GM04504 (cell line): ENCODE measurements around the gene HTN3.
"Not testable (repeated sequence)": the region's sequence is repeated elsewhere in the genome, so short reads cannot be mapped to it uniquely, and the experiment has no call there.

Source experiments
- DNase-seq: peaks from one replicate; pipeline ENCODE4 v3.0.0-alpha.2; 2012; ENCODE audit warnings: low read depth

Gene HTN3

GRCh38 chr4:70028159-70028558 lies at the start of gene HTN3:
HTN3 (plus strand) TSS chr4:70028459; CDS start chr4:70030741, 2,282 bp downstream.
- DNase-seq, result not testable (repeated sequence)

GRCh38 chr4:69984030-69984443 lies 44.2 kb upstream of the HTN3 start:
- DNase-seq, result no peak

GRCh38 chr4:69986663-69987062 lies 41.6 kb upstream of the HTN3 start:
- DNase-seq, result no peak

- no peak for DNase-seq
These were observed 37.2 kb upstream of the HTN3 start for GRCh38 chr4:69991016-69991415.

- no peak for DNase-seq
These were observed 33.5 kb upstream of the HTN3 start for GRCh38 chr4:69994782-69995181.

DNA sequence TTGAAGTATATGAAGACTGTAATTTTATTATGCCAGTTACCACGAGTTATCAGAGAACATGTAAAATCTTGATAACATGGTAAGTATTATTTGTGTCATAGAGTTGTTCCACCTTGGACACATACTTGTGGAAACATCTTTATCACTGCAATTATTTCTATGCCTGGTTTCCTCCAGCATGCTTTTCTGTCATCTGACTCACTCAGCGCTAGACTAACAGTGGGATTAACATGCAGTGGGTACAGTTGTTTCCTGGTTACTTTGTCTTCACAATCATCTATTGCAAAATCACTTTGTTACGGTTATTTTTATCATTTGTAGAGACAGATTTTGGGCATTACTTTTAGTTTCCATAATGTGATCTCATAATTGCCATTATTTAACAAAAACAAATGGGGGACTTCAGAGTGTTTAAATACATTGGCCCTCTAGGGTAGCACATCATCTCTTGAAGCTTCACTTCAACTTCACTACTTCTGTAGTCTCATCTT lies 32.7 kb upstream of the HTN3 start, which contains the start of gene STATH:
TSS of gene STATH (plus strand) at position 441 of the 491 bp plus-strand sequence. CDS start 2,472 bp downstream, outside the sequence.
- no peak for DNase-seq

GRCh38 chr4:69999420-69999819 lies 28.8 kb upstream of the HTN3 start:
- no peak for DNase-seq

GRCh38 chr4:70000711-70001110 lies 27.5 kb upstream of the HTN3 start:
- DNase-seq, result no peak

- no peak for DNase-seq
These were observed 25.8 kb upstream of the HTN3 start for GRCh38 chr4:70002507-70002906.

DNA sequence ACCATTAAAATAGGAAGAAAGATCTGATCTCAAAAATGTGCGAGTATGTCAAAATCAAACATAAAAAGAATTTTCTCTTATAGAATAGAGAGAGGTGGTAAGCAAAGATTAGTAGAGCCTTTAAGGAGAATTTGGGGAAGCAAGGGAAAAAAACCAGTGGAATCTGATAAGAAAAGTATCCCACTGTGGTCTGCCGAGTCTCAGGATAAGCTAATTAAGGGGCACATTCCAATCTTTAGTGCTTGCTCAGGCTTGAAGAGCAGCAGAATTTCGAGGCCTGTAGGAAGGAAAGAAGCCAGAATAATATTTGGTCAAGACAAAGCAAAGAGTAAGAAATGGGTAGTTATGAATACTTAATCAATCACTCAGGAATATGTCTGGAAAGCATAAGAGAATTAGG lies 19.5 kb upstream of the HTN3 start:
- no peak for DNase-seq

GRCh38 chr4:70019006-70019405 lies 9.3 kb upstream of the HTN3 start:
- DNase-seq, result not testable (repeated sequence)

DNA sequence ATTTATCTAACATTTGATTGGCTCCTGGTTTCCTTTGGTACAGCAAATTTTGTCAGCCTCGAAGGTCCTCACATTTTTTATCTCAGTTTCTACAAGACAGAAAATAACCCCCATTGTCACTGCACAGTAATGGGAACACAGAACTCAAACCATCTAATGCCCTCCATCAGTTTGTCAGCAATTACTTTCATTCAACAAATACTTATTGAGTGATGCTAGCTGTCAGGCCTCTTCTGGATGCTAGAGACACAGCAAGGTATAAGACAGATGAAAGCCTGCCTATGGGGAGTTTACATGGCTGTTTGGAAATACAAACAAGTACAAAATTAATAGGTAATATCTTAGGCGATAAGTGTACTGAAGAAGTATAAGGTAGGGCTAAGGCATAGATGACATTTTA lies 5.0 kb upstream of the HTN3 start:
- DNase-seq, result no peak

DNA sequence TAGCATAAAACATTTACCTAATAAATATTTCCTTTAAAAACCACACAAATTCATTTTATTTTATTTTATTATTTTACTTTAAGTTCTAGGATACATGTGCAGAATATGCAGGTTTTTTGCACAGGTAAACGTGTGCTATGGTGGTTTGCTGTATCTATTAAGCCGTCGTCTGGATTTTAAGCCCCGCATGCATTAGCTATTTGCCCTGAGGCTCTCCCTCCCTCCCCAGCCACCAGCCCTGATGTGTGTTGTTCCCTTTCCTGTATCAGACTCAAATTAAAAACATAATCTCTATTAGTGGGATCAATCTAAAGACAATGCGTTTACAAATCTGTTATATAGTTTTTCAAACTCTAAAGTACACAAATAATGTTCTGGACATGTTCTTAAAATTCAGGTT lies 1.2 kb upstream of the HTN3 start:
- no peak for DNase-seq

GRCh38 chr4:70037559-70037958 lies 9.3 kb downstream of the HTN3 start:
- not testable (repeated sequence) for DNase-seq

- DNase-seq, result not testable (repeated sequence)
These were observed 11.7 kb downstream of the HTN3 start for GRCh38 chr4:70039928-70040327.

GRCh38 chr4:70041652-70042286 lies 13.5 kb downstream of the HTN3 start:
- DNase-seq, result no peak

GRCh38 chr4:70050138-70050537 lies 21.9 kb downstream of the HTN3 start, which contains the start of gene HTN1:
HTN1 (plus strand) TSS chr4:70050438; CDS start chr4:70053077, 2,639 bp downstream.
- DNase-seq, result not testable (repeated sequence)

DNA sequence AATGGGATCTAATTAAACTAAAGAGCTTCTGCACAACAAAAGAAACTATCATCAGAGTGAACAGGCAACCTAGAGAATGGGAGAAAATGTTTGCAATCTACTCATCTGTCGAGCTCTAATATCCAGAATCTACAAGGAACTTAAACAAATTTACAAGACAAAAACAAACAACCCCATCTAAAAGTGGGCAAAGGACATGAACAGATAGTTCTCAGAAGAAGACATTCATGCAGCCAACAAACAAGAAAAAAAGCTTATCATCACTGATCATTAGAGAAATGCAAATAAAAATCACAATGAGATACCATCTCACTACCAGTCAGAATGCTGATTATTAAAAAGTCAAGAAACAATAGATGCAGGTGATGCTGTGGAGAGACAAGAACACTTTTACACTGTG lies 28.3 kb downstream of the HTN3 start:
- DNase-seq, result not testable (repeated sequence)

DNA sequence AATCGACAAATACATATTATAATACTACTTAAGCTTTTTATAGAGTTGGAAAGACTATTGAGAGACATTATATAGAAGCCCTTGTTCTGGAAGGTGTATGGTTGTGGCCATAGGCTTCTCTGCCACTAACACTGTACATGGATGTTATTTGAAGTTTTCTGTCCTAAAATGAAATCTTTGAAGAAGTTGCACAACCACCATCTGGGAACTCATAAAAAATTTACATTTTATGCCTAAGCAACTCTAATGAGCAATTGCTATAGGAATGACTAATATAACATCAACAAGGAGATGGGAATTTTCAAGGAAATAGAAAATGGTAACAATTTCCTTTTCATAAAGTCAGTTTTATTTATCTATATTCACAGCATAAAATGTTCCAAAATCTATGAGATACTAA lies 29.4 kb downstream of the HTN3 start:
- DNase-seq, result no peak

- DNase-seq, result no peak
These were observed 30.9 kb downstream of the HTN3 start for GRCh38 chr4:70059149-70059548.

GRCh38 chr4:70062000-70062399 lies 33.7 kb downstream of the HTN3 start:
- DNase-seq, result no peak

- DNase-seq, result no peak
These were observed 51.9 kb downstream of the HTN3 start for GRCh38 chr4:70080205-70080604.
